GM12891 (cell line): ENCODE results near the gene CD96.

Source experiments
- PAX5 ChIP-seq: IDR thresholded peaks from 2 replicates; pipeline ENCODE4 v1.6.1; 2011; ENCODE audit warnings: low read length, moderate library complexity, mild to moderate bottlenecking; ENCODE audit not compliant: insufficient read depth, severe bottlenecking
- POLR2A ChIP-seq: IDR thresholded peaks from 2 replicates; pipeline ENCODE4 v1.6.1; 2011; ENCODE audit warnings: low read depth, low read length, control low read depth
- POLR2AphosphoS5 ChIP-seq: IDR thresholded peaks from 2 replicates; pipeline ENCODE4 v1.6.1; 2011; ENCODE audit warnings: low read depth, low read length, control low read depth
- POU2F2 ChIP-seq: IDR thresholded peaks from 2 replicates; pipeline ENCODE4 v1.6.1; 2011; ENCODE audit warnings: low read depth, mild to moderate bottlenecking, control low read depth, low read length, moderate library complexity
- SPI1 ChIP-seq: IDR thresholded peaks from 2 replicates; pipeline ENCODE4 v1.6.1; 2011; ENCODE audit warnings: low read depth, low read length, control low read depth
- TAF1 ChIP-seq: IDR thresholded peaks from 2 replicates; pipeline ENCODE4 v1.6.1; 2011; ENCODE audit warnings: low read depth, low read length, control low read depth

DNA sequence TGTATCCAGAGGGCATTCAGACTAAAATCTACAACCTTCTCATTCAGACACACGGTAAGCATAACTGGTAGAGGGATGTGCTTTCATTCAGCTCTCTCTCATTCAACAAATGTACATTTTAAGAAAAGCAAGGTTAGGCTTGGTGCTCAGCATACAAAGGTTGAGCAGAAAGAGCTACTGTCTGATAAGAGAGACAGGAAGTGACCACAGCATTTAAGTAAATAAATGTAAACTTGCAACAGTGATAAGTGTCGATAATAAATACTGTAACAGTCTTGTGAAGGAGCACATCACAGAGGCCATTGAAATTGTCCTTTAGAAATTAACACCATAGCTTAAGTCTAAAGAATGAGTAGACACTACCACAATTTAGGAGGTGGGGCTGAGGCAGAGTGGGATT, 3.4 kb downstream of the CD96 start:
- TF ChIP-seq TAF1 (no peak), POLR2A (no peak), POU2F2 (no peak), SPI1 (no peak), POLR2AphosphoS5 (no peak), PAX5 (no peak)
